ENCODE measurements around the gene KRT39.
"Not testable (repeated sequence)": the region's sequence is repeated elsewhere in the genome, so short reads cannot be mapped to it uniquely, and the experiment has no call there.

KRT39 gene

DNA sequence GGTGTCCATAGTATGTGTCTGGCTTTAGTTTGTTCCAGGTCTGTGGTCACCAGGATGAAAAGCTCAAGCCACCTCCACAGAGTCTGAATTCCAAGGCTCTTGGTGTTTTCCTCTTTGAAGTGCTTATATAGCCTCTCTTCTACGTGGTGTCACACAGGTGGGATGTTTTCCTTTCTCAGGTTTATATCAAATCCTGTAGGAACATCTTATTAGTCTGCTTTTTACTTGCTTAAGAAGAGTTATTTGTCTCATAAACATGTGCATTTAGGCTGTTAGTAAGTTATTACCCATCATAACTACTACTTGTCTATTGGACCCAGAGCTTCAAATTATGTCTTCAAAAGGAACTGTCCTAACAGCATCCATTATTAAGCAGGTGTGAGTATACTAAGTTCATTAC lies at the start of gene KRT39:
Gene KRT39 (minus strand): TSS at position 101 of the 400 bp plus-strand sequence. CDS start 92 bp downstream, at position 9.
- no peaks in the 10 kb centered on the region for H3K36me3 Mint-ChIP-seq
- no peaks in the 10 kb centered on the region for H3K4me1 Mint-ChIP-seq
- H3K27ac Mint-ChIP-seq = no peak within 1 kb of the TSS
- no peak within 1 kb of the TSS for H3K4me3 Mint-ChIP-seq
- H3K27me3 Mint-ChIP-seq = peaks cover 8% of the 10 kb centered on the region
- no peak for ATAC-seq
- no peaks in the 10 kb centered on the region for H3K9me3 Mint-ChIP-seq

- Mint-ChIP-seq H3K4me1 (no peaks in the 10 kb centered on the region), H3K36me3 (no peaks in the 10 kb centered on the region), H3K27ac (no peak overlapping the region), H3K4me3 (no peak overlapping the region), H3K9me3 (no peaks in the 10 kb centered on the region), H3K27me3 (no peaks in the 10 kb centered on the region)
- ATAC-seq = no peak
Measured at GRCh38 chr17:41015454-41015853, 48.7 kb upstream of the KRT39 start.

DNA sequence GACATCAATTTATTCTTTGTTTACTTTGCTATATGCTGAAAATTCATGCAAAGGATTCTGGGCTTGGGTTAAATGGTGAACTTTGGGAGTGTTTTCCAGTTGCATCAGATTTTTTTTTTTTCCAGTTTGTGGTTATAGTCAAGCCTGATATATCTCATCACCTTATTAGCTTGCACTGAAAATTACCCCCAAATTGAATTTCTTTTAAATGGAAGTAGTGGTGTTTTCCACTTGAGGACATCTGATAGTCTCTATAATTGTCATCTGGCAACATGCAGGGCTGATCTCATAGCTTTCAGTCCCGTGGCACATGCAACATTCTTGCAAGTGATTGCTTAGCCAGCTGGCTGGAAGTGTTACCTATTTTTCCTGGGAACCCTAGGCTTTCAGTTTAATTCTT lies 46.9 kb upstream of the KRT39 start:
- Mint-ChIP-seq H3K27ac (no peak overlapping the region), H3K27me3 (no peaks in the 10 kb centered on the region)

GRCh38 chr17:41013181-41013580 lies 46.4 kb upstream of the KRT39 start:
- H3K27ac Mint-ChIP-seq = no peak overlapping the region
- no peak overlapping the region for H3K4me3 Mint-ChIP-seq
- no peak for ATAC-seq
- no peaks in the 10 kb centered on the region for H3K9me3 Mint-ChIP-seq
- no peaks in the 10 kb centered on the region for H3K36me3 Mint-ChIP-seq
- H3K4me1 Mint-ChIP-seq = no peaks in the 10 kb centered on the region
- H3K27me3 Mint-ChIP-seq = no peaks in the 10 kb centered on the region

More for the DNA sequence above, 46.9 kb upstream of the KRT39 start:
- Mint-ChIP-seq H3K4me1 (no peaks in the 10 kb centered on the region), H3K4me3 (no peak overlapping the region), H3K9me3 (no peaks in the 10 kb centered on the region), H3K36me3 (no peaks in the 10 kb centered on the region)
- no peak for ATAC-seq

DNA sequence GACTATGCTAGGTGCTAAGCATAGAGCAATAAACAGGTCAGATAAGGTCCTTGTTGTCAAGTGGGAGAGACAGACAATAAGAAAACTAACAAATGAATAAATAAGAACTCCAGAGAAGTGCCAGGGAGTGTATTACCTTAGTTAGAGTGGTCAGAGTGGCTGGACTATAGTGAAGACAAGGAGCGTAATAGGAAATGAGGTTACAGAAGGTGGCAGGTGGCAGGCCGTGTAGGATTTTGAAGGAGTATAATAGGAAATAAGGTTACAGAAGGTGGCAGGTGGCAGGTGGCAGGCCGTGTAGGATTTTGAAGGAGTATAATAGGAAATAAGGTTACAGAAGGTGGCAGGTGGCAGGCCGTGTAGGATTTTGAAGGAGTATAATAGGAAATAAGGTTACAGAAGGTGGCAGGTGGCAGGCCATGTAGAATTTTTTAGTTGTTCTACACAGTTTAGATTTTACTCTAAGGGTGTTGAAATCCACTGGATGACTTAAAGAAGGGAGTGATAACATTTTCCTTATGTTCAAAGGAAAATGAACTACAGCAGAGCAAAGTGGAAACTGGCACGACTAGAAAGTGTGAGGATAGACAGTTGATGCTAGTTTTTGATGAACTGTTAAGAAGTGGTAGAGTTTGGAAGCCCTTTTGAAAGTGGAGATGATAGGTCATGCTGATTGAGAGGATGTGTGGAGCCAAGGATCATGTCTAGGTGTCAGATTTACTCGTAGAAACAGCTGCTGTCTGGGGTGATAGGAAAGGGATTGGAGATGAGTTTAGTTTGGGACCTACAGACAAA lies 45.8 kb upstream of the KRT39 start:
- Mint-ChIP-seq H3K36me3 (no peaks in the 10 kb centered on the region), H3K4me3 (no peak overlapping the region), H3K4me1 (no peaks in the 10 kb centered on the region), H3K27me3 (no peaks in the 10 kb centered on the region), H3K9me3 (no peaks in the 10 kb centered on the region), H3K27ac (no peak overlapping the region)
- no peak for ATAC-seq

GRCh38 chr17:41010441-41010840 lies 43.7 kb upstream of the KRT39 start:
- no peak overlapping the region for H3K4me3 Mint-ChIP-seq
- no peaks in the 10 kb centered on the region for H3K27me3 Mint-ChIP-seq
- no peak overlapping the region for H3K27ac Mint-ChIP-seq
- H3K4me1 Mint-ChIP-seq = no peaks in the 10 kb centered on the region
- no peaks in the 10 kb centered on the region for H3K36me3 Mint-ChIP-seq
- no peak for ATAC-seq
- no peaks in the 10 kb centered on the region for H3K9me3 Mint-ChIP-seq

- Mint-ChIP-seq H3K27ac (no peak overlapping the region), H3K4me3 (no peak overlapping the region), H3K9me3 (no peaks in the 10 kb centered on the region), H3K27me3 (no peaks in the 10 kb centered on the region), H3K36me3 (no peaks in the 10 kb centered on the region), H3K4me1 (no peaks in the 10 kb centered on the region)
- no peak for ATAC-seq
Measured at GRCh38 chr17:41009936-41010335, 43.2 kb upstream of the KRT39 start.

DNA sequence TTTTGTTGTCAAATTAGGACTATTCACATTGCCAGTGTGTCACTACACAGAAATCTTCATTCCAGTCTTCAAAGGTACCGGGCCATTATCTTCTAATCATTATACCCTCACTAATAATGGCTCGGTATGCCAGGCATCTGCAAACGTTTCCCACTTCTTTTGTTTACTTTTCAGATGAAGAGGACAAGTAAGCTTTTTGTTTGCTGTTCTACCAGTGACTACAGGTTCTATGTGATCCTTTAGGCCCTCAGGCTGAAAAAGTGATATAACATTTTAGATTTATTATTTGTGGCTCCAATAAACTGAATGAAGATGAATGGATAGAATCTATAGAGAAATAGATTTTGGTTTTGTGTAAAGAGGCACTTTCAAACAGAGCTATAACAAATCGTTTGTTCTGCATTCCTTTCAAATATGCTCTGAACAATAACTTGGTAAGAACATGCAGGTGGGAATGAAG lies 42.6 kb upstream of the KRT39 start:
- Mint-ChIP-seq H3K27me3 (no peaks in the 10 kb centered on the region), H3K27ac (no peak overlapping the region), H3K9me3 (no peaks in the 10 kb centered on the region), H3K4me3 (no peak overlapping the region), H3K4me1 (no peaks in the 10 kb centered on the region), H3K36me3 (no peaks in the 10 kb centered on the region)
- no peak for ATAC-seq

DNA sequence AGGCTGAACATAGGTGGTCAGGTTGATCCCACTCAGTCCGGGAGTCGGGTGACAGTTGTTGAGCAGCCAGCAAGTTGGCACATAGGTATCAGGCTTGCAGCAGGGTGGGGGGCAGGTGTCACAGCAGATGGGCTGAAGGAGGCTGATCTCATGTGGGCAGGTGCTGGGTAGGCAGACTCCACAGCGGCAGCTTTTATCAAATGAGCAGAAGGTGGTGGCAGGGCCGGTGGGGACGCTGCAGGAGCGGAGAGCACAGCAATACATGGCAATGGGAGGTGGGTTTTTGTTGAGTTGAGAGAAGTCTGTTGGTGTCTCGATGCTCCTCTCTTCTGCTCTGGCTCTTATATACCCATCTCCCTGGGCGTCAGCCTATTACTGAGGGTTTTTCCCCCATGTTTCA lies 42.1 kb upstream of the KRT39 start, which contains the start of gene KRTAP3-1:
Gene KRTAP3-1 (minus strand): TSS at position 318 of the 400 bp plus-strand sequence. CDS start 54 bp downstream, at position 264.
- peak; percentile 6 for ATAC-seq
- Mint-ChIP-seq H3K4me3 (no peak within 1 kb of the TSS), H3K9me3 (no peaks in the 10 kb centered on the region), H3K4me1 (no peaks in the 10 kb centered on the region), H3K27ac (no peak within 1 kb of the TSS), H3K27me3 (no peaks in the 10 kb centered on the region), H3K36me3 (no peaks in the 10 kb centered on the region)

DNA sequence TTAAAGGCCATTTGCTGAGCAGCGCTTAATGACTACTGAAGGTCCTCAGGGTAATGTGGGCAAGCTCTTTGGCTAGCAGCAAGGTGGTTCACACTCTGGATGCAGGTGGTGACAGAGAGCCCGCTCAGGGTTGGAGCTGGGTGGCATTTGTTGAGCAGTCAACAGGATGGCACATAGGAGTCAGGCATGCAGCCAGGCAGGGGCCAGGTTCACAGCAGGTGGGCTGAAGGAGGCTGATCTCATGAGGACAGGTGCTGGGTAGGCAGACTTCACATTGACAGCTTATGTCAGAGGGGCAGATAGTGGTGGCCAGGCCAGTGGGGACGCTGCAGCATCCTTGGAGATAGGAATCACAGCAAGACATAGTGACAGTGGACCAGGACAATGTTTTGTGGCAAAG lies 37.6 kb upstream of the KRT39 start:
- Mint-ChIP-seq H3K36me3 (no peaks in the 10 kb centered on the region), H3K27ac (no peak overlapping the region), H3K27me3 (peaks cover 20% of the 10 kb centered on the region), H3K4me3 (no peak overlapping the region), H3K4me1 (no peaks in the 10 kb centered on the region), H3K9me3 (no peaks in the 10 kb centered on the region)
- ATAC-seq = no peak

DNA sequence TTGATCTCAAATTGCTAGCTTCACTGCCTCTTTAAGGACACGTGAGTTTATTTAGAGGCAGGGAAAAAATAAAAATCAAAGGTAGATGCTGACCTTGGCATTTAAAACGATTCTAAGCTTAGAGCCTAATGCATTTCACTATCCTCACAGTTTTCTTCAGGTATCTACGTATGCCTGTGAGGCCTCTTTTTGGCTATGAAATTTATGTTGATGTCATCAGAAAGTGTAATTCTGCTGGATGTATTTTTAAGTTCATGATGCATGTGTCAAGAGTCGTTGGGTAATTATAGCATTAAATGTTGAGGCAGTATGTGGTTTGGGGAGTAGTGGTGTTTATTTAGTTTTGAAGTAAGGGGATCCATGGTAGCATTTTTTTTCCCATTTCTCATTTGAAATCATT lies 37.2 kb upstream of the KRT39 start:
- no peak overlapping the region for H3K27ac Mint-ChIP-seq
- H3K27me3 Mint-ChIP-seq = peaks cover 25% of the 10 kb centered on the region
- H3K9me3 Mint-ChIP-seq = no peaks in the 10 kb centered on the region
- no peak for ATAC-seq
- no peaks in the 10 kb centered on the region for H3K4me1 Mint-ChIP-seq
- no peak overlapping the region for H3K4me3 Mint-ChIP-seq
- no peaks in the 10 kb centered on the region for H3K36me3 Mint-ChIP-seq

- ATAC-seq = no peak
- Mint-ChIP-seq H3K27me3 (peaks cover 31% of the 10 kb centered on the region), H3K4me3 (no peak overlapping the region)
Measured at GRCh38 chr17:41002814-41003213, 36.1 kb upstream of the KRT39 start.

GRCh38 chr17:41001795-41002194 lies 35.0 kb upstream of the KRT39 start:
- H3K4me1 Mint-ChIP-seq = no peaks in the 10 kb centered on the region
- no peak overlapping the region for H3K27ac Mint-ChIP-seq
- H3K4me3 Mint-ChIP-seq = no peak overlapping the region
- H3K36me3 Mint-ChIP-seq = no peaks in the 10 kb centered on the region
- H3K9me3 Mint-ChIP-seq = no peaks in the 10 kb centered on the region
- peaks cover 35% of the 10 kb centered on the region for H3K27me3 Mint-ChIP-seq
- ATAC-seq = no peak

More at GRCh38 chr17:41002814-41003213, 36.1 kb upstream of the KRT39 start:
- H3K36me3 Mint-ChIP-seq = no peaks in the 10 kb centered on the region
- no peaks in the 10 kb centered on the region for H3K4me1 Mint-ChIP-seq
- H3K27ac Mint-ChIP-seq = no peak overlapping the region
- no peaks in the 10 kb centered on the region for H3K9me3 Mint-ChIP-seq

- not testable (repeated sequence) for H3K27ac Mint-ChIP-seq, ATAC-seq, H3K4me1 Mint-ChIP-seq, H3K9me3 Mint-ChIP-seq, H3K4me3 Mint-ChIP-seq, H3K36me3 Mint-ChIP-seq
- H3K27me3 Mint-ChIP-seq = peaks cover 51% of the 10 kb centered on the region
Measured at GRCh38 chr17:40999563-40999962, 32.8 kb upstream of the KRT39 start, which contains the start of gene KRTAP3-2. KRTAP3-2 (minus strand) TSS chr17:40999906; CDS start chr17:40999853, 53 bp downstream.

DNA sequence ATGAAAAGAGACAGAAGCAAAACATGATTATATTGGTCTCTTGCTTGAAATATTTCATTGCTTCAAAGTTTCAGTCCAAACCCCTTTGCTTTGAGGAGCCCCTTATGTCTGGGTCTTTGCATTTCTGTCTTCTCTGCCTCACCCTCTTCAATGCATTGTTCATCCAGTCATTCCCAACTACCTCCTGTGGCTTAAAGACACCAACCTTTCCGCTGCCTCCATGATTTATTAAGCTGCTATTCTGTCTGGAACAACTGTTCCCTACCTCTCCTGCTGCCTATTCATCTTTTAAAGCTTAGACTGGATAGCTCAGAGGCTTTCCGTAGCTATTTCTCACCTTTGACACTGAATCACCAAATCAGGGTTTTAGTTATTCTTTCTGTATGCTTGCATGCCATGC lies 30.6 kb upstream of the KRT39 start:
- Mint-ChIP-seq H3K9me3 (no peaks in the 10 kb centered on the region), H3K4me3 (no peak overlapping the region), H3K36me3 (no peaks in the 10 kb centered on the region), H3K27me3 (peaks cover 67% of the 10 kb centered on the region), H3K4me1 (no peaks in the 10 kb centered on the region), H3K27ac (no peak overlapping the region)
- ATAC-seq = no peak

DNA sequence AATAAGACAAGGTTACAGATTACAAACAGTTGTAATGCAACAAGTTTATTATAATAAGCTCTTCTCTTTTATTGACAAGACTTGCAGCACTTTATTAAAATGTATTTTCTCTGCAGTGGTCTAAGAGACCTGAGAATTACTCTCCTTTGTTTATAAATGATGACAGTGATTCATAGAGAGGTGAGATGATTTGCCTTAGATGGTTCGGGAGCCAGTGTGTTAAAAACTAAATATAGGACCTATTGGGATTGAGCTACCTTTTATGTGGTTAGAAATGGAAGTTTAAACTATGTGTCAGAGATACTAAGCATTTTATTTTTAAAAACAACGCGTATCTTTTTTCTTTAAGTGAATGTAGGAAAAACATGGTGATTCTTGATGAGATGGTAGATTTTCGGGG lies 30.1 kb upstream of the KRT39 start:
- H3K27ac Mint-ChIP-seq = no peak overlapping the region
- H3K4me1 Mint-ChIP-seq = no peaks in the 10 kb centered on the region
- no peaks in the 10 kb centered on the region for H3K36me3 Mint-ChIP-seq
- no peak for ATAC-seq
- no peaks in the 10 kb centered on the region for H3K9me3 Mint-ChIP-seq
- no peak overlapping the region for H3K4me3 Mint-ChIP-seq
- peaks cover 67% of the 10 kb centered on the region for H3K27me3 Mint-ChIP-seq

Measured in stimulated activated memory B cell treated with anti-CD40 and anti-IgM and Interleukin-4, amounts not matched to agents 10 μg/mL and 1 μg/mL and 100 μg/mL, for 72 hours (primary cell).